ENCODE measurements around the gene CORO2A. TPM values are rescaled to one million over a fixed set of nuclear protein-coding genes. Genes with fewer than 3 reads are reported as not detected.

The CORO2A gene
- total RNA-seq, 1 donor from 2014 or later, result 17.4 TPM

- Histone ChIP-seq H3K9me3 (no peaks in the 10 kb centered on the region), H3K27ac (no peak overlapping the region), H3K27me3 (no peaks in the 10 kb centered on the region), H3K4me3 (no peak overlapping the region), H3K36me3 (no peaks in the 10 kb centered on the region), H3K4me1 (peaks cover 18% of the 10 kb centered on the region)
- intact Hi-C loops (cut with DNase I), result no loop called here
- no peak for DNase-seq (ENCODE audit: extremely low spot score in 2 of 2)
- TF ChIP-seq, protein P1, sequence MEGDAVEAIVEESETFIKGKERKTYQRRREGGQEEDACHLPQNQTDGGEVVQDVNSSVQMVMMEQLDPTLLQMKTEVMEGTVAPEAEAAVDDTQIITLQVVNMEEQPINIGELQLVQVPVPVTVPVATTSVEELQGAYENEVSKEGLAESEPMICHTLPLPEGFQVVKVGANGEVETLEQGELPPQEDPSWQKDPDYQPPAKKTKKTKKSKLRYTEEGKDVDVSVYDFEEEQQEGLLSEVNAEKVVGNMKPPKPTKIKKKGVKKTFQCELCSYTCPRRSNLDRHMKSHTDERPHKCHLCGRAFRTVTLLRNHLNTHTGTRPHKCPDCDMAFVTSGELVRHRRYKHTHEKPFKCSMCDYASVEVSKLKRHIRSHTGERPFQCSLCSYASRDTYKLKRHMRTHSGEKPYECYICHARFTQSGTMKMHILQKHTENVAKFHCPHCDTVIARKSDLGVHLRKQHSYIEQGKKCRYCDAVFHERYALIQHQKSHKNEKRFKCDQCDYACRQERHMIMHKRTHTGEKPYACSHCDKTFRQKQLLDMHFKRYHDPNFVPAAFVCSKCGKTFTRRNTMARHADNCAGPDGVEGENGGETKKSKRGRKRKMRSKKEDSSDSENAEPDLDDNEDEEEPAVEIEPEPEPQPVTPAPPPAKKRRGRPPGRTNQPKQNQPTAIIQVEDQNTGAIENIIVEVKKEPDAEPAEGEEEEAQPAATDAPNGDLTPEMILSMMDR (IDR thresholded peaks at IDR 0.05), result no peak
- no peak for TF ChIP-seq POLR2A (IDR thresholded peaks at IDR 0.05)
- TF ChIP-seq POLR2AphosphoS5 (IDR thresholded peaks at IDR 0.05; ENCODE audit: insufficient read depth in 1 of 2, low read depth in 1 of 2), result no peak
Observed at GRCh38 chr9:98164912-98165311, 27.5 kb downstream of the CORO2A start.

GRCh38 chr9:98162613-98163012 lies 29.8 kb downstream of the CORO2A start:
- Histone ChIP-seq H3K4me1 (peaks cover 9% of the 10 kb centered on the region), H3K36me3 (no peaks in the 10 kb centered on the region), H3K27ac (no peak overlapping the region), H3K27me3 (no peaks in the 10 kb centered on the region), H3K9me3 (no peaks in the 10 kb centered on the region), H3K4me3 (no peak overlapping the region)
- intact Hi-C loops (cut with DNase I), result no loop called here
- no peak for DNase-seq (ENCODE audit: extremely low spot score in 2 of 2)
- TF ChIP-seq POLR2A (IDR thresholded peaks at IDR 0.05) (no peak), POLR2AphosphoS5 (IDR thresholded peaks at IDR 0.05; ENCODE audit: insufficient read depth in 1 of 2, low read depth in 1 of 2) (peak in 1 of 2 donors; percentile 85)

DNA sequence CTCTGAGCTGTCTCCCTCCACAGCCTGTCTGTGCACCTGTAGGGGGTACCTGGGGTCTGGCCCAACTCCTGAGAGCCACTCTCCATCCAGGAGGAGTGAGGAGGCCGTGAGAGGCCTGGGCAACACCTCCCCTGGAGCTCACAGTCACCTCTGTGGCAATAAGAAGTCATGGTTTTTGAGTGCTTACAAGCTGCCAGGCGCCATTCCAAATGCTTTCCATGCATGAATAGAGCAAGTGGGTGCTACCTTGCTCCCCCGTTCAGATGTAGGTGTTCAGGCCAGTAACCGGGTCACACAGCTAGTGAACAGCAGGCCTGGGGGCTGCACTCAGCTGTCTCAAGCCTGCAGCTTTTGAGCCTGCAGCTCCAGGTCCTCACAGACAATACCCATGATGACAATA lies 30.6 kb downstream of the CORO2A start:
- DNase-seq (ENCODE audit: extremely low spot score in 2 of 2), result no peak
- H3K4me3 ChIP-seq, result no peak overlapping the region
- intact Hi-C loops (cut with DNase I), result no loop called here
- no peaks in the 10 kb centered on the region for H3K27me3 ChIP-seq
- H3K9me3 ChIP-seq, result no peaks in the 10 kb centered on the region
- peaks cover 9% of the 10 kb centered on the region for H3K4me1 ChIP-seq
- TF ChIP-seq POLR2A (IDR thresholded peaks at IDR 0.05) (no peak), POLR2AphosphoS5 (IDR thresholded peaks at IDR 0.05; ENCODE audit: insufficient read depth in 1 of 2, low read depth in 1 of 2) (no peak)
- TF ChIP-seq, protein P1 (IDR thresholded peaks at IDR 0.05), result no peak
- H3K27ac ChIP-seq, result no peak overlapping the region
- H3K36me3 ChIP-seq, result no peaks in the 10 kb centered on the region

- H3K4me1 ChIP-seq, result peaks cover 9% of the 10 kb centered on the region
- H3K9me3 ChIP-seq, result no peaks in the 10 kb centered on the region
- no peaks in the 10 kb centered on the region for H3K36me3 ChIP-seq
- no peak overlapping the region for H3K4me3 ChIP-seq
- DNase-seq (ENCODE audit: extremely low spot score in 2 of 2), result no peak
- no peak for TF ChIP-seq POLR2AphosphoS5 (IDR thresholded peaks at IDR 0.05; ENCODE audit: insufficient read depth in 1 of 2, low read depth in 1 of 2)
- intact Hi-C loops (cut with DNase I), result no loop called here
- H3K27me3 ChIP-seq, result no peaks in the 10 kb centered on the region
- no peak overlapping the region for H3K27ac ChIP-seq
Observed at GRCh38 chr9:98159790-98160189, 32.6 kb downstream of the CORO2A start.

DNA sequence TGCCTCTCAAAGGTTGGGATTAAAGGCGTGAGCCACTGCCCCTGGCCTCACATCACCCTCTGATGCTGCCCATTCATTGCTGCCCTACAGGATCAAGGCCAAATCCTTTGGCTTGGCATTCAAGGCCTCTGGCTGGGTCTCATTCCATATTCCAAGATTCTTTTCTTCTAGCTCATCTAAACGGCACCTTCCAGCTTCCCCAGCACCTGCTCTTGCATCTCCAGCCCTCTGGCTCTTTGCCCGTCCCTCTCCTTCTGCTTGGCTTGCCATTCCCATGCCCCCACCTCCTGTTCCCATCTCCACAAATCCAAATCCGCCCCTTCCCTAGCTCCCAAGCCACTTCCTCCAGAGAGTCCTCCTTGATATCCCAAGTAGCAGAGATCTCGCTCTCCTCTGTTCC lies 33.1 kb downstream of the CORO2A start:
- Histone ChIP-seq H3K9me3 (no peaks in the 10 kb centered on the region), H3K27me3 (no peaks in the 10 kb centered on the region), H3K27ac (no peak overlapping the region), H3K4me1 (peaks cover 9% of the 10 kb centered on the region), H3K36me3 (no peaks in the 10 kb centered on the region), H3K4me3 (no peak overlapping the region)
- no peak for DNase-seq (ENCODE audit: extremely low spot score in 2 of 2)
- TF ChIP-seq POLR2A (IDR thresholded peaks at IDR 0.05) (no peak), POLR2AphosphoS5 (IDR thresholded peaks at IDR 0.05; ENCODE audit: insufficient read depth in 1 of 2, low read depth in 1 of 2) (no peak)
- TF ChIP-seq, protein P1 (IDR thresholded peaks at IDR 0.05), result no peak
- intact Hi-C loops (cut with DNase I), result no loop called here

DNA sequence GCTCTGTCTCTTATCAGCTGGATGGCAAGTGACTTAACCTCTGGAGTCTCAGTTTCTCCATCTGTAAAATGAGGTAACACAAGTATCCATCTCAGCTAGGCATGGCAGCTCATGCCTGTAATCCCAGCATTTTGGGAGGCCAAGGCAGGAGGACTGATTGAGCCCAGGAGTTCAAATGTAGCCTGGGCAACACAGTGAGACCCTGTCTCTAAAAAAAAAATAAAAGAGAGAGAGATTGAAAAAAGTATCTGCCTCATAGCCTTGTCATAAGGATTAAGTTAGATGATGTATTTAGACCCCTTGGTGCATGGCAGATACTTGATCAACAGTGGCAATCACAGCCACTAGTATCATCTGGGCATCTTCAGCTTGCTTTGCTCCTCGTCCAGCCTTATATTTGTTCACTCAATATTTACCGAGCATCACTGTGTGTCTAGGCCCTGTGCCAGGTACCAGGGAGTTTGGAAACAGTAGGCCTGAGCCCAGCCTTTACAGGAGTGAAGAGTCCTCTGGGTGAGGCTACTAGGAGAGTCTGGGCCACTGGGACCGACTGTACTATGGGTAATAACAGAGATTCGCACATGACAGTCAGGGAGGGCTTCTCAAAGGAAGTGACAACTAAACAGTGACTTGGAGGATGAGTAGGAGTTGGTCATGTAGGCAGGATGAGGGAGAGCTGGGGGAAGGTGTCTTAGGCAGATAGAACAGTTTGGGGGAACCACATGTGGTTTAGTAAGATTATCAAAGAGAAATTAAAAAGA lies 34.2 kb downstream of the CORO2A start:
- Histone ChIP-seq H3K4me3 (no peak overlapping the region), H3K4me1 (peaks cover 9% of the 10 kb centered on the region), H3K27ac (no peak overlapping the region), H3K36me3 (no peaks in the 10 kb centered on the region), H3K27me3 (no peaks in the 10 kb centered on the region), H3K9me3 (no peaks in the 10 kb centered on the region)
- intact Hi-C loops (cut with DNase I), result no loop called here
- DNase-seq (ENCODE audit: extremely low spot score in 2 of 2), result no peak
- TF ChIP-seq POLR2A (IDR thresholded peaks at IDR 0.05), result no peak
- TF ChIP-seq POLR2AphosphoS5 (IDR thresholded peaks at IDR 0.05; ENCODE audit: insufficient read depth in 1 of 2, low read depth in 1 of 2), result no peak
- TF ChIP-seq, protein P1 (IDR thresholded peaks at IDR 0.05), result no peak

All from vagina (tissue), 2 donors.